Sigmoid colon (tissue), 4 donors: ENCODE measurements around the gene SLC8A2.
"Not testable (repeated sequence)": the region's sequence is repeated elsewhere in the genome, so short reads cannot be mapped to it uniquely, and the experiment has no call there.

Source experiments
- EP300 ChIP-seq, 4 donors: sonication (generic); formaldehyde crosslinking; IDR thresholded peaks; one replicate each; pipeline ENCODE4 v1.6.1; 2017; ENCODE audit warnings: antibody characterized with exemption in 4 of 4
- TF ChIP-seq, protein P1 (sequence below), 4 experiments: fragments of 450-650 bp in 3 of 4; fragments of 200-600 bp in 1 of 4; IDR thresholded peaks; one replicate each; pipeline ENCODE4 v1.5.1; 2016 to 2019; ENCODE audit warnings: antibody characterized with exemption in 4 of 4, mild to moderate bottlenecking in 3 of 4, moderate library complexity in 2 of 4

DNA sequence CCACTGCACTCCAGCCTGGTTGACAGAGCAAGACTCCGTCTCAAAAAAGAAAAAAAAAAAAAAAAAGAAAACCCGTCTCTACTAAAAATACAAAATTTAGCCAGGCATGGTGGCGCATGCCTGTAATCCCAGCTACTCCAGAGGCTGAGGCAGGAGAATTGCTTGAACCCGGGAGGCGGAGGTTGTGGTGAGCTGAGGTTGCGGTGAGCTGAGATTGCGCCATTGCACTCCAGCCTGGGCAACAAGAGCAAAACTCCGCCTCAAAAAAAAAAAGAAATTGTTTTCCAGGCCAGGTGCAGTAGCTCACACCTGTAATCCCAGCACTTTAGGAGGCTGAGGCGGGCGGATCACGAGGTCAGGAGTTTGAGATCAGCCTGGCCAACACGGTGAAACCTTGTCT is 85.1 kb downstream of the SLC8A2 start:
- TF ChIP-seq EP300 (IDR thresholded peaks at IDR 0.05), result not testable (repeated sequence)
- TF ChIP-seq, protein P1, sequence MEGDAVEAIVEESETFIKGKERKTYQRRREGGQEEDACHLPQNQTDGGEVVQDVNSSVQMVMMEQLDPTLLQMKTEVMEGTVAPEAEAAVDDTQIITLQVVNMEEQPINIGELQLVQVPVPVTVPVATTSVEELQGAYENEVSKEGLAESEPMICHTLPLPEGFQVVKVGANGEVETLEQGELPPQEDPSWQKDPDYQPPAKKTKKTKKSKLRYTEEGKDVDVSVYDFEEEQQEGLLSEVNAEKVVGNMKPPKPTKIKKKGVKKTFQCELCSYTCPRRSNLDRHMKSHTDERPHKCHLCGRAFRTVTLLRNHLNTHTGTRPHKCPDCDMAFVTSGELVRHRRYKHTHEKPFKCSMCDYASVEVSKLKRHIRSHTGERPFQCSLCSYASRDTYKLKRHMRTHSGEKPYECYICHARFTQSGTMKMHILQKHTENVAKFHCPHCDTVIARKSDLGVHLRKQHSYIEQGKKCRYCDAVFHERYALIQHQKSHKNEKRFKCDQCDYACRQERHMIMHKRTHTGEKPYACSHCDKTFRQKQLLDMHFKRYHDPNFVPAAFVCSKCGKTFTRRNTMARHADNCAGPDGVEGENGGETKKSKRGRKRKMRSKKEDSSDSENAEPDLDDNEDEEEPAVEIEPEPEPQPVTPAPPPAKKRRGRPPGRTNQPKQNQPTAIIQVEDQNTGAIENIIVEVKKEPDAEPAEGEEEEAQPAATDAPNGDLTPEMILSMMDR (IDR thresholded peaks at IDR 0.05), result not testable (repeated sequence)
